IPS-NIHi11 (cell line): Measurements from ENCODE around the gene CMTM4.
"Not testable (repeated sequence)": the region's sequence is repeated elsewhere in the genome, so short reads cannot be mapped to it uniquely, and the experiment has no call there.

Experiments
- DNase-seq: peaks from one replicate; pipeline ENCODE4 v3.0.0; 2012; ENCODE audit warnings: mixed read lengths, low spot score

CMTM4 gene

DNA sequence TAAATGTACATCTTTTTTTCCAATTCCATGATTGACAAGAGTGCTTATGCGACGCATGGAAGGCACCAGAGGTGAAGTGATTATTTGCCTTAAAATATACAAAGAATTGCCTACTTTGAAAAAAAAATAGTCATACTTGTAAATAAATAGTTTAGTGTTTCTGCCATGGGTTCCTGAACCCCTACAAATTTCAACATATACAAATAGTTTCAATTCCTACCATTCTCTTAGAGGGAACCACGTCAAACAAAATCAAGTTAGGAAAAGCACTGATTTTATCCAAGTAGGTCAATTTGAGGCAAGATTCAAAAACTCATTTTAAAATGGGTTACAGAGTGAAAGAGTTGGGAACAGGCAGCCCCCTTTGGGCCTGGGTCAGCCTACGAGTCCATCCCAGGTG is 80.4 kb downstream of the CMTM4 start:
- DNase-seq: no peak

DNA sequence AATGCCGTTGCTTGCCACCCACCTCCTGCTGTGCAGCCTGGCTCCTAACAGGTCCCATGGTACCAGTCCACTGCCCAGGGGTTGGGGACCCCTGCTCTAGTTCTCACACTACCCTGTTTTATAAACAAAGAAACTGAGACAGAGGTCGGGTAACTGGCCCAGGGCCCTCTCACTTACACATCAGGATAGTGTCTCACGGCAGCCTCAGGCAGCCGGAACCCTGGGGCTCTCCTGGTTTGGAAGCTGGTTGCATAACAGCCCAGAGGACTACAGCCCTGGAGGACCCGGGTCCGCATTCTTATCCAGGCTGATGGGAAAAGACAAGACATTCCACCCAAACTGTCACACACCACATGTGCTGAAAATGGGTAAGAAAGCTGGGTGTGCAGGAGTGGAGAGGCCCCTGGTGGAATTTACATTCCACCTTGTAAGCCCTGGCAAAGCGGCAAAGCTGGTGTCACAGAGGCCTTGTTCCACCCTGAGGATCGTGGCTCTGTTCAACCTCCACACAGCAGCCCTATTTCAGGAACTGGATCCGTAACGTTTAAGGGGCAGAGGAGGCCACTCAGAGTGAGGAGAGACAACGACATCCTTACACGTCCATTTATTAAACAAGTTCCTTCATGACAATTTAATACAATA is 82.3 kb downstream of the CMTM4 start:
- DNase-seq: no peak

DNA sequence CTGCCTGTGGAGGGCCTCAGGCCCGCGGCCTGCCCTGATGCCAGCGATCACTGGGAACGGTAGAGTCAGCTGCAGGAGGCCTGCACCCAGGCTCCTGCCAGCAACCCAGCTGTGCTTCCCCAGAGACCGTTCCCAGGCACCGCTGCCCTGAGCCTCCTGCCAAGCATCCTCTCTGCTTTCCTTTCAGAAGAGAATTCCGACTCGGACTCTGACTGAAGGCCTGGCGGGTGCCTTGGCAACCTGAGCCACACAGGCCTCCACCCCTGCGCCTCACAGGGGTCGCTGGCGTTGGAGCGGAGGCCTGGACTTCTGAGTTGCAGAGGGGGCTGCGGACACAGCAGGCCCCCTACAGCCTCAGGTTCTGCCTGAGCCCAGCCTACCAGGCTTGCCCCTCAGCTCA is 84.1 kb downstream of the CMTM4 start:
- no peak for DNase-seq

- DNase-seq: not testable (repeated sequence)
Measured at GRCh38 chr16:66611911-66612310, 84.6 kb downstream of the CMTM4 start.

GRCh38 chr16:66610111-66610820 is 86.3 kb downstream of the CMTM4 start:
- no peak for DNase-seq

GRCh38 chr16:66609139-66609510 is 87.4 kb downstream of the CMTM4 start:
- DNase-seq: no peak

DNA sequence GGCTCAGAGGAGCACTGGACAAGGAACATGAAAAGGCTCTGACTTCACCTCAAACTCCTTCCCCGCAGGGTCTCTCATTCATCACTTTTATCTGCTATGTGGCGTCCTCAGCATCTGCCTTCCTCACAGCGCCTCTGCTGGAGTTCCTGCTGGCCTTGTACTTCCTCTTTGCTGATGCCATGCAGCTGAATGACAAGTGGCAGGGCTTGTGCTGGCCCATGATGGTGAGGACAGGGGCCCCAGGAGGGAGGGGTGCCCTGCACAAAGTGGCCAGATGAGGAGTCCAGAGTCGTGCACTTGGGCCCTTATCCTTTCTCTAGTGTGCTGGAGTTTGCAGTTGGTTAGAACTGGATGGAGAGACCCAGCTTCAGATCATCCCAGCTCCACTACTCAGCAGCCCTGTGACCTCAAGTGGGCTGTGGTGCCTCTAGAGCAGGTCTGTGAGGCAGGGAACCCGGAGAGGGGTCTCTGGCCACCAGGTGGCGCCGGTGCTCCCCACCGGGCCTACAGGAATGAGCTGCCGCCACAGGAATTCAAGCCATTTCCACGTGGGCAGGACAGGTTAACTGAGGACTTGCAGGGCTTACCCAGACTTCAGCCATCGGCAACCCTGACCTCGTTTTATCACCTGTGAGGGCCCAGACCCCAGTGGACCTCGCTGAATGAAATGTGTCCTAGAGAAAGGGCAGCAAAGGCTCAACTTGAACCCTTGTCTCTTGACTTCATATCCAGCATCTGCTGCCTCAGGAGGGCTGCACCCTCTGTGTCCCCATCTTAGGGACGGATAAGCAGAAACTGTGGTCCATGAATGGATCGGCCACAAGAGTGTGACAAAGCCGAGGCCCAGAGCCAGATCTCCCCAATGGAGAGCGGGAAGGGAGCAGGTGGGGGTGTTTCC is 88.1 kb downstream of the CMTM4 start:
- DNase-seq: peak; percentile 94

GRCh38 chr16:66605979-66606751 is 90.4 kb downstream of the CMTM4 start:
- DNase-seq: no peak

DNA sequence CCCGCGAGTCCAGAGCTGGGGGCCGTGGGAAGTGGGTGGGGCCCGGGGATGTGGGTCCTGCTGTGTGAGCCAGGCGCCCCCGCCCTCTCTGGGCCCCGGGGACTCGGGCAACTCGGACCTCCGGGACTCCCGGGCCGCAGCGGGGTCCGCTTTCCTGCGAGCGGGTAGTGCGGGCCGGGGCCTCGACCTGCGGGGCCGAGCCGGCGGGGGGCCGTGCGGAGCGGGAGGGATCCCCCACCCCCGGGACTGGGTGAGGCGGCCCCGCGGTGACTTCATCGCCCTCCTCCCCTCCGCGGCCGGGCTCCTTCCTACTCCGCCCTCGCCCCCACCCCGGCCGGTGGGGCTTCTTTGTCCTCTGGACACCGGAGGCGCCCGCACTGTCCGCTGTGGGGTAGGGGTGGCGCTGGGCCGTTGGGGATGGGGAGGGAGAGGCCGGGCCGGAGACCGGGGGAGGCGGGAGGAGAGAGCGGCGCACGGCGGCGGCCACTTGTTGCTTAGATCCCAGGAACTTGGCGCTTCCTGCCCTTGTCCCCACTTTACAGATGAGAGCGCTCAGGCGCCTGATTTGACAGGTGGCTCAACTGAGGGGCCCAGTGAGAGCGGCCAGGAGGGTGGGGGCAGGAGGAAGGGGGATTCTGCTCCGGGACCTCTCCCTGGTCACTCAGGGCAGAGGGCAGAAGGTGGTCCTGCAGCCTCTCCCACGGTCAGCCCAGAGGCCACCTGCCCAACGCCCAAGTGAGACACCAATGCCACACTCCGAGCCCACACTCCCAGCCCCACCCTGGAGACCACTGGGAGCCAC is 91.2 kb downstream of the CMTM4 start:
- peak; percentile 73 for DNase-seq

DNA sequence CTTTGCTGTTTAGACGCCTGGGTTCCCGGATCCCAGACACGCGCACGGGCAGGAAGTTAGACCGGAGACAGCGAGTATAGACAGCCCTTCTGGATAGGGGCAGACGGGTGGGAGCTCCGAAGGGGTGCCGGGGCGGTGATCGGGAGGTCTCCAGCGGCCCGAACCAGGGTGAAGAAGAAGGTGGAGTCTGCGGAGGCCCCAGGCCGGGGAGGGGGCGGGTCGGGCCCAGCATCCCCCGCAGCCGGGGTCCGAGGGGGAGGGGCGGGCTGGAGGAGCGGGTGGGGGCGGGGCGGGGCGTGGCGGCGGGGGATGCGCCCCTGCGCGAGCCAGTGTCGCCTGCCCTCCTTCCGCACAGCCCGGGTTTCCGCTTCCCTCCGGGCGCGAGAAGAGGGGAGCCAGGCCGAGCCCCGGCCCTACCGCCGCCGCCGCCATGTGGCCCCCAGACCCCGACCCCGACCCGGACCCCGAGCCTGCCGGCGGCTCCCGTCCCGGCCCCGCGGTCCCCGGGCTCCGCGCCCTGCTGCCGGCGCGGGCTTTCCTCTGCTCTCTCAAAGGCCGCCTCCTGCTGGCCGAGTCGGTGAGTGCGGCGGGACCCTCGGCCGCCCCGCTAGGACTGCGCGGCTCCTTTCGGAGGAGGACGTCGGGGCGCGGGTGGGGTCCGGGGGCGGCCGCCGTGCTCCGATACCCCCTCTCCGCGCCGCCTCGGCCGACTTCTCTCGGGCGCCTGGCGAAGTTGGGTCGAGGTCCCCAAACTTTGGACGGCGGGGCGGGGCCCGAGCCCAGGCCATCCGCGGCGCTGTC is 92.0 kb downstream of the CMTM4 start, which contains the start of gene CMTM3:
Gene CMTM3 (plus strand): TSS at position 329 of the 801 bp plus-strand sequence. CDS start 102 bp downstream, at position 431.
- DNase-seq: peak; percentile 89

DNA sequence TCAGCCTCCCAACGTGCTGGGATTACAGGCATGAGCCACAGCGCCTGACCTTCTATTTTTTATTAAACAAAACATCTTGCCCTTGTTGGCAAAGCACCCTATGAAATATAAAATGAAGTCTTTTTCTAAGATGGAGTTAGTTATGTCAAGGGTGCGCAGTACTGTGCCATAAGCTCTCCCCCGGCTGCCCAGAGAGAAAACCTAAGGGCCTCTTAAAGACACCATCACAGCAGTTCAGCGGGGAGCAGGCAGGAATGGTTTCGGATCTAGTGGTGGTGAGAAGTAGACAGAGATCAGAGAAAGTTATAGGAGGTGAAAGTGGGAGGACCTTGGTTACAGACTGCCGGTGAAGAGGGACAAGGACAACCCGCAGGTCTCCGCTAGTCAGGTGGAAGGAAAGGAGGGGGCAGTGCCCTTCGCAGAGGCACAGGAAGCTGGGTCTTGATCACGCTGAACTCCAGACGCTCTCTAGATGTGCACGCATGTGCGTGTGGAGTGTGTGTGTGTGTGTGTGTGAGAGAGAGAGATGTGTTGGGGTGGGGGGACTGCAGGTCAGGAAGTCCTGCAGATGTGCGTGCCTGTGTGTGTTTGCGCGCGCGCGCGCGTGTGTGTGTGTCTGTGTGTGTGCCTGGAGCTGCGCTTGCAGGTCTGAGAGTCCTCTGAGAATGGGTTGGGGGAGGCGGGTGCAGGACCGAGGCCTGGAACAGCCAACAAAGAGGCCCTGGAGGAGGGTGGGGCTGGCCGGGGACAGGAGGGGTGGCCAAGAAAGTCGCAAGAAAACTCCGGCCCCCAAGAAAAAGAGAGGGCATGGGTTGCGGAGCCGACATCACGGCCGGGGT is 92.8 kb downstream of the CMTM4 start:
- DNase-seq: peak; percentile 75

DNA sequence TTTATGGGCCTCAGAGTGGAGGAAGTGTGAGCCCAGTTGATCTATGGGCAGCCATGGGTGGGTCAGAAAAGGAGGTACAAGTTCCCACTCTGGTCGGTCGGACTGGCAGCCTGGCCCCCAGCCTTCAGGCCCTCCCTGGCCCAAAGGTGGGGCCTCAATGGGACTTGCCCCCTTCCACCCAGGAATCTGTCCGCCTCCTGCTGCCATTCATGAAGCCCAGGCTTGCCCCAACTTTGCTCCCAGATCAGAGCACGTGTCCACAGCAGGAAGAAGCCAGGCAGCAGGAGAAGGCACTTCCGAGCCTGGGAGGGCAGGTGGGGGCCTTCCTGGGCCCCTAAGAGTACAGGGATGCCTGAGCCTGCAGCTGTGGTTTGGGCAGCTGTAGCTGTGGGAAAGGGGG is 95.1 kb downstream of the CMTM4 start:
- DNase-seq: no peak

DNA sequence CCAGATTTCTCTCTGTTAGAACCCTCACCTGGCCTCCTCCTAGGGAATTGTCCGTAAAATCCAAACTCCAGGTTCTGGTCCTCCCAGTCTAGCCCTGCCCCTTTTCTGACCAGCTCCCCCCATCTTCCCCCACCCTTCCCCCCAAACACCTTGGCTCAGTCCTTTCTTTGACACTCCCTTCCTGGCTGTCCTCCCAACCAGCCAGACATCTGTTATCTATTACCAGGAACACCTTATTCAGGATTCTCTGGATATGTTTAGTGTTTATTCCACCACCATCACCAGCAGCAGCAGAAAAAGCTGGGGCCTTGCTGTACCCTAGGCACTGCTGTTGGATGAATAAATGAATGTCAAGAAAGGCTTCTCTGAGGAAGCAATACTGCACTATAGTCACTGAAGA is 96.1 kb downstream of the CMTM4 start:
- DNase-seq: no peak

DNA sequence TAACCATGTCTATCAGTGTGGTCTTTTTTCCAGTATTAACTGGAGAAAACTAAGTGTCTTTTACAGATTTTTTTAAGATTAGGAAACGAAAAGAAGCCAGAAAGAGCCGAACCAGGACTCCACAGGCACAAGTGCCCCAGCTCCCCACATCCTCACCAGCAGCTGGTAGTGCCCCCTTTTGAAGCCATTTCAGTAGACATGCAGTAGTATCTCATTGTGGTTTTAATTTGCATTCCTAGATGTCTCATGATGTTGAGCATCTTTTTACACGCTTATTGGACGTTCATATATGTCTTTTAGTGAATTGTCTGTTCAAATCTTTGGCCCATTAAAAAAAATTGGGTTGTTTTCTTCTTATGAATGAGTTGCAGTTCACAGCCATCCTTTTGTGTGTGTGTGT is 96.8 kb downstream of the CMTM4 start:
- DNase-seq: no peak

DNA sequence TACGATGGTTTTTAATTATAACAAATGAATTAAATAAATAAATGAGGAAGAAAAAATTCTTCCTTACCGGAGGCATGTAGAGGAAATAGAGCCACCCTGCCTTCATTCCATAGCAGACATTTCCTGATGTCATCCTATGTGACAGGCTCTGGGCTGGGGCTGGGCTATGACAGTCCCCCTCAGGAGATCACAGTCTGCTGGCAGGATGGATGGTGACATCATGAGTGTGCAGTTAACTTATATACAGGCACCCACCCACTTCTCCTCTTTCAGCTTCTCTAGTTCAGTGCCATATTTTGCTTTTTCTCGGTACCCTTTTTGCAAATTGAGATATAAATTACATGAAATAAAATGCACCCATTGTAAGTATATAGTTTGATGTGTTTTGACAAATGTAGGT is 98.4 kb downstream of the CMTM4 start:
- DNase-seq: no peak

GRCh38 chr16:66596986-66597848 is 99.3 kb downstream of the CMTM4 start:
- no peak for DNase-seq

DNA sequence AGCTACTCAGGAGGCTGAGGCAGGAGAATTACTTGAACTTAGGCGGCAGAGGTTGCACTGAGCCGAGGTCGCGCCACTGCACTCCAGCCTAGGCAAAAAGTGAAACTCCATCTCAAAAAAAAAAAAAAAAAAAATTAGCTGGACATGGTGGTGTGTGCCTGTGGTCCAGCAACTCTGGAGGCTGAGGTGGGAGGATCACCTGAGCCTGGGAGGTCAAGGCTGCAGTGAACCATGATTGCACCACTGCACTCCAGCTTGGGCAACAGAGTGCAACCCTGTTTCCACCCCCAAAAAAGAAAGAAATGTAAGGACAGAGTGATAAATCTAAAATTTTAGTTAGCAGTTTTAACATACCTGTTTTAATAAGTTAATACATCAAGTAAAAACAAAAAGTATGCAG is 100.0 kb downstream of the CMTM4 start:
- not testable (repeated sequence) for DNase-seq

DNA sequence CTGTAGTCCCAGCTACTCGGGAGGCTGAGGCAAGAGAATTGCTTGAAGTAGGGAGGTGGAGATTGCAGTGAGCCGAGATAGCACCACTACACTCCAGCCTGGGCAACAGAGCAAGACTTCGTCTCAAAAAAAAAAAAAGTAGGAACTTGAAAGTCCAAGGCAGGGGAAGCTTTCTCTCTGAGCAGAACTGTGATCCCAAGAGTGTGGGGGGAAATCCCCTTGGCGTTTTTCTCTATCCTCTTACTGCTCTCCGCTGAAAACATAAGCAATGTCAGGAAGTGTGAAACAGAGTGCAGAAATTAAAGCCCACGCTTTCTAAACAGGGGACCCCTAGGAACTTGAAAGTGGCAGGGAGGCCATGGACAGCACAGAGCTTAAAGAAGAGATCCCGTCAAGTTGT is 101.8 kb downstream of the CMTM4 start:
- DNase-seq: no peak
